ENCODE data around the gene PGLYRP1.
A peak's percentile ranks its signal among the peaks of the same experiment; 100 is the strongest.

The PGLYRP1 gene

DNA sequence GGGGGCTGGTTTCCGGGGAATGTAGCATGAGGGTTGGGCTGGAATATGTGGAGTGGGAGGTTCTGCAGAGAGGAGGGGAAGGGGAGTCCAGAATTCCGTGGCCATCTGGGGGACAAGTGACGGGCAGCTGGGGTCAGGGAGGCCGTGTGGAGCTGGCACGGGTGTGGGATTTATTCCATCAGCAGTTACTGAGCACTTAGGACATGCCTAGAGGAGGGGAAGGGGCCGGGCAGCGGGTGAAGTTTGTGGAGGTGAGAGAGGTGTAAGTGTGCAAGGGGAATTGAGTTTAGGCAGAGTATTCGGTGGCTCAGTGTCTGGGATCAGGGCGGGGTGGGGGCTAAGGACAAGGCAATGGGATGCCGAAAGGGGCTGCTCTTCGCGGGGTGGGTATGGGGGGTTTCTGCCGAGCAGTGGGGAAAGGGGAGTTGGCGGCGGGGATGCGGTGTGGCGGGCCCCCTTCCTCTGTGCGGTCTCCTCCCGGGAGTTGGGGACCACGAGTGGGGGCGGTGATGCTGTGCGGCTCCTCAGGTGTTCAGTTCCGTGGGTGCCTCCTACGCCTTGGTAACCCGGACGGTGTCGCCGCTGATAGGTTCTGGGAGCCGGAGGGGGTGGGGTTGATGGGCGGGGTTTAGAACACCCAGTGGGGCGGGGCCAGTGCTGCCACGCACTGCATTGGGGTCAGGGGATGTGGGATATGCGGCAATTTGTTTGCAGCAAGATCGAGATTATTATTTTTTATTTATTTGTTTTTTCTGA is 22.2 kb downstream of the PGLYRP1 start:
- H3K4me3 ChIP-seq (ENCODE audit: insufficient read length, low read depth) = peak overlapping the region; percentile 43
- peaks cover 15% of the 10 kb centered on the region for H3K36me3 ChIP-seq (ENCODE audit: insufficient read depth, insufficient read length, low read length)
- peaks cover 4% of the 10 kb centered on the region for H3K27me3 ChIP-seq (ENCODE audit: insufficient read depth, insufficient read length)
- H3K9me3 ChIP-seq (ENCODE audit: insufficient read depth, low read length) = no peaks in the 10 kb centered on the region
- peaks cover 11% of the 10 kb centered on the region for H3K4me1 ChIP-seq (ENCODE audit: insufficient read depth, insufficient read length)
- TF ChIP-seq SUZ12 (IDR thresholded peaks at IDR 0.05; ENCODE audit: extremely low read depth, insufficient read depth, insufficient read length) = no peak
- no peak for TF ChIP-seq ZNF274 (IDR thresholded peaks at IDR 0.05; ENCODE audit: low read depth, low read length)
- TF ChIP-seq YY1 (IDR thresholded peaks at IDR 0.05; ENCODE audit: insufficient read depth, insufficient read length) = no peak
- H3K9ac ChIP-seq (ENCODE audit: insufficient read length, low read depth) = peak overlapping the region; percentile 61
- DNase-seq (ENCODE audit: low read depth, low spot score) = no peak

DNA sequence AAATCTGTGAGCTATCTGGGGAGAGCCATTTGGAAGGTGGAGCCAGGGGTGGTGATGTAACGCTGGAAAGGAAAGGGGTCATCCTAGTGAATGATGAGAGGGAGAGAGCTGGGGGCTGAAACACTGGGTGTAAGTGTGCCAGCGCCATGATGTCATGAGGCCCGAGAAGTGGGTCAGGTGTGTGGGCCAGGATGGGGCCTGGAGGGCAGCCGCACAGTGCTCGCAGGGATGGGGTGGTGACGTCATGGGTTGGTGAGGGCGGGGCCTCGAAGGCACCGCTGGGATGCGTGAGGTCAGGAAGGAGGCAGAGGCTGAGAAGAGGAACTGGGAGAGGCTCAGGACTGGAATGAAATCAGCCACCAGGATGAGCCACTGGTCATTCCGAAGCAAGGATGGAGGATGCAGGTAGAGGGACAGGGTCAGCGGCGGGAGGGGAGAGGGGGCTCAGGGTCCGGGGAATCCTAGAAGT is 23.2 kb downstream of the PGLYRP1 start:
- peak overlapping the region; percentile 43 for H3K4me3 ChIP-seq (ENCODE audit: insufficient read length, low read depth)
- peaks cover 4% of the 10 kb centered on the region for H3K27me3 ChIP-seq (ENCODE audit: insufficient read depth, insufficient read length)
- H3K9me3 ChIP-seq (ENCODE audit: insufficient read depth, low read length) = no peaks in the 10 kb centered on the region
- H3K9ac ChIP-seq (ENCODE audit: insufficient read length, low read depth) = no peak overlapping the region
- H3K4me1 ChIP-seq (ENCODE audit: insufficient read depth, insufficient read length) = peaks cover 11% of the 10 kb centered on the region
- TF ChIP-seq SUZ12 (IDR thresholded peaks at IDR 0.05; ENCODE audit: extremely low read depth, insufficient read depth, insufficient read length) = no peak
- no peak for DNase-seq (ENCODE audit: low read depth, low spot score)
- peaks cover 15% of the 10 kb centered on the region for H3K36me3 ChIP-seq (ENCODE audit: insufficient read depth, insufficient read length, low read length)

DNA sequence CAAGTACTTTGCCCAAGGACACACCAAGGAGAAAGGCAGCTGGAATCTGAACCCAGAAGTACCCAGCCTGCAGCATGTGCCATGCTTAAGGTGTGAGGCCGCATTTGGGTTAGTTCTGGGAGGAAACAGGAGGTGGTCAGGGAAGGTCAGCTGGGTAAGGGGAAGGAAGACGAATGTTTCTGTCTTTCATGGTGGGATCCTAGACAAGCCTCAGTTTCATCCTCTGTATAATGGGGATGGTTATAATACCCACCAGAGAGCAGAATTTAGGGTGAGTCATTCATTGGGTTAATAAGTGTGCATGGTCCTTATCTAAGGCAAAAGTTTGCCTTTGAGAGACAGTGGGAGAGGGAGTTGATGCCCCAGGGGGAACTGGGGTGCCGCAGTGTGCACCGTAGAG is 24.0 kb downstream of the PGLYRP1 start:
- Histone ChIP-seq H3K36me3 (ENCODE audit: insufficient read depth, insufficient read length, low read length) (peaks cover 15% of the 10 kb centered on the region), H3K9me3 (ENCODE audit: insufficient read depth, low read length) (no peaks in the 10 kb centered on the region), H3K4me1 (ENCODE audit: insufficient read depth, insufficient read length) (peaks cover 11% of the 10 kb centered on the region), H3K27me3 (ENCODE audit: insufficient read depth, insufficient read length) (peaks cover 4% of the 10 kb centered on the region), H3K4me3 (ENCODE audit: insufficient read length, low read depth) (no peak overlapping the region), H3K9ac (ENCODE audit: insufficient read length, low read depth) (no peak overlapping the region)
- no peak for TF ChIP-seq YY1 (IDR thresholded peaks at IDR 0.05; ENCODE audit: insufficient read depth, insufficient read length)
- no peak for TF ChIP-seq ZNF274 (IDR thresholded peaks at IDR 0.05; ENCODE audit: low read depth, low read length)
- no peak for TF ChIP-seq SUZ12 (IDR thresholded peaks at IDR 0.05; ENCODE audit: extremely low read depth, insufficient read depth, insufficient read length)
- DNase-seq (ENCODE audit: low read depth, low spot score) = no peak

DNA sequence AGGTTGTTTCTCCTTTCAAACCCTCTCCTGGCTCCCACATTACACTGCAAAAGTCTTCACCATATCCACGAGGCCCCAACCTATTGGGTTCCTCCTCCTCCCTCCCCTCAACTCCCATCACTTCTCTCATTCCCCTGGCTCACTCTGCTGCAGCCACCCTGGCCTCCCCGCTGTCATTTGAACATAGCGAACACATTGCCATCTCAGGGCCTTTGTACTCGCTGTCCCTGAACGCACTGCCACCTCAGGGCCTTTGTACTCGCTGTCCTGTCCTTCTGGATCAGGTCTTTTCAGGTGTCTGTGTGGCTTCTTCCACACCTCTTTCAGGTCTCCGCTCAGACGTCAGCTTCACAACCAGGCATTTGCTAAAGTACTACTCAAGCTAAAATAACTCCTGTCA is 25.9 kb downstream of the PGLYRP1 start:
- Histone ChIP-seq H3K36me3 (ENCODE audit: insufficient read depth, insufficient read length, low read length) (peaks cover 8% of the 10 kb centered on the region), H3K4me1 (ENCODE audit: insufficient read depth, insufficient read length) (peaks cover 7% of the 10 kb centered on the region), H3K4me3 (ENCODE audit: insufficient read length, low read depth) (no peak overlapping the region), H3K27me3 (ENCODE audit: insufficient read depth, insufficient read length) (peaks cover 4% of the 10 kb centered on the region), H3K9ac (ENCODE audit: insufficient read length, low read depth) (no peak overlapping the region), H3K9me3 (ENCODE audit: insufficient read depth, low read length) (no peaks in the 10 kb centered on the region)
- DNase-seq (ENCODE audit: low read depth, low spot score) = no peak
- TF ChIP-seq YY1 (IDR thresholded peaks at IDR 0.05; ENCODE audit: insufficient read depth, insufficient read length) (no peak), ZNF274 (IDR thresholded peaks at IDR 0.05; ENCODE audit: low read depth, low read length) (no peak)

DNA sequence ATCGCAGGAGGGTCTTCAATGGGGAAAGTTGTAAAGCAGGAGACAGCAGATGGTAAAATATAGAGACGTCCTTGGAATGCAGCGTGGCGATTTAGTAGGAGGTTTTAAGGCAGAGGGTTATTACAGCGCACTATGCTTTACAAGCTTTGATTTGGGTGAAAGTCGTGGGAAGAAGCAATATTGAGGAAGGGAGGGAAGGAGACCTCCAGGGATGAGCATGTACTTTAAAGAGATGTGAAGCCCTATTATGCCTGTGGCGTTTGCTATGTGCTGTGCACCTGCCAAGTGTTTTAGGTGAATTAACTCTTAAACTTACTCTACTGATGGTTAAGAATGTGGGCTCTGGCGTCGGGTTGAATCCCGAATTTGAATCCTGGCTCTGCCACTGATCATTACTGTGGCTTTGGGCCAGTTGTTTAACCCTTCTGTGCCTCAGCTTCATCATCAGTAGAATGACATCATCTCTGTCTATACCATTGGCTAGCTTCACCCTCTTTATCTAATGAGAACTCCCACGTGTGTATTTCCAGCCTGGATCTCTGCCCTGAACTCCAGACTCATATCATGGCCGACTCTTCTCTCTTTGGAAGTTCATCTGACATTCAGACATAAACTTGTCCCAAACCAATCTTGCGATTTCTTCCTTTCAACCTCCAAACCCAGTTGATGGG is 27.0 kb downstream of the PGLYRP1 start:
- H3K27me3 ChIP-seq (ENCODE audit: insufficient read depth, insufficient read length) = peaks cover 4% of the 10 kb centered on the region
- peaks cover 7% of the 10 kb centered on the region for H3K4me1 ChIP-seq (ENCODE audit: insufficient read depth, insufficient read length)
- no peaks in the 10 kb centered on the region for H3K9me3 ChIP-seq (ENCODE audit: insufficient read depth, low read length)
- H3K4me3 ChIP-seq (ENCODE audit: insufficient read length, low read depth) = peak overlapping the region; percentile 79
- no peak for DNase-seq (ENCODE audit: low read depth, low spot score)
- peaks cover 8% of the 10 kb centered on the region for H3K36me3 ChIP-seq (ENCODE audit: insufficient read depth, insufficient read length, low read length)
- peak overlapping the region; percentile 85 for H3K9ac ChIP-seq (ENCODE audit: insufficient read length, low read depth)
- no peak for TF ChIP-seq SUZ12 (IDR thresholded peaks at IDR 0.05; ENCODE audit: extremely low read depth, insufficient read depth, insufficient read length)
- no peak for TF ChIP-seq ZNF274 (IDR thresholded peaks at IDR 0.05; ENCODE audit: low read depth, low read length)
- no peak for TF ChIP-seq YY1 (IDR thresholded peaks at IDR 0.05; ENCODE audit: insufficient read depth, insufficient read length)

DNA sequence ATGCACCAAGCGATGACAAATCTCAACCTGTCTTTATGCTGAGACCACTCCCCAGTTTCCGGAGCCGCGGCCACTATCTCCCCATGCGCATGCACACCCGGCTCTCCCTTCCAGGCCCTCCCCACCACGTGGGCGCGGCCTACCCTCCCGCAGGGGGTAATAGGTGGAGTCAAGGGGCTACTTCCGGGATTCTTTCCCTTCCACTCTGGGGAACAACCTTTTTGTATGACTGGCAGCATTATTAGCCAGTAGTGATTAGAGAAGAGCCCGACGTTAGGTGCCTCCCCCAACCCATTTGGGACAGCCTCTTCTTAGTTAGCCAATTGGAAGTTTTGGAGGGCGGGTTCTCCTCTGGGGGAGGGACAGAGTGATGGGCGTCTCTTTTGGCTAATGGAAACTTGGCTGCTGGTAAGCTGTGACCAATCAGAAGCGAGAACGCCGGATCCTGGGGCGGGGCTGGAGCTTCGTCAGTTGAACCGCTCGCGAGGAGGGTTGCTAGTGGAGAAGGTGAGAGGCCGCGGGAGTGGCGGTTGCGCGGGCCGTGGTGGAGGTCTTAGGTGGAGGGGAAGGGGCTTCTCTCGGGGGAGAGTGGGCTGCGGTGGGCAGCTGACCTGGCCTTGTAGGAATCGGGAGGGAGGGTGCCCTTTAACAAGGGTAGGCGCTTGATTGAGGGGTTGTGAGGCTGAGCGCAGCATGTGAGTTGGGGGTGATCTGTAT is 27.7 kb downstream of the PGLYRP1 start, which contains the start of gene CCDC61:
CCDC61 (plus strand) TSS at position 470 of the 717 bp plus-strand sequence. CDS start 7,552 bp downstream, outside the sequence.
- Histone ChIP-seq H3K36me3 (ENCODE audit: insufficient read depth, insufficient read length, low read length) (peaks cover 8% of the 10 kb centered on the region), H3K4me3 (ENCODE audit: insufficient read length, low read depth) (peak within 1 kb of the TSS; percentile 79), H3K4me1 (ENCODE audit: insufficient read depth, insufficient read length) (peaks cover 7% of the 10 kb centered on the region), H3K9me3 (ENCODE audit: insufficient read depth, low read length) (no peaks in the 10 kb centered on the region), H3K27me3 (ENCODE audit: insufficient read depth, insufficient read length) (peaks cover under 1% of the 10 kb centered on the region), H3K9ac (ENCODE audit: insufficient read length, low read depth) (peak within 1 kb of the TSS; percentile 85)
- DNase-seq (ENCODE audit: low read depth, low spot score) = peak; percentile 92
- TF ChIP-seq YY1 (IDR thresholded peaks at IDR 0.05; ENCODE audit: insufficient read depth, insufficient read length) = no peak
- no peak for TF ChIP-seq SUZ12 (IDR thresholded peaks at IDR 0.05; ENCODE audit: extremely low read depth, insufficient read depth, insufficient read length)
- TF ChIP-seq ZNF274 (IDR thresholded peaks at IDR 0.05; ENCODE audit: low read depth, low read length) = no peak
